Measurements from ENCODE around the gene POLD3. TPM values are rescaled to one million over a fixed set of nuclear protein-coding genes. Genes with fewer than 3 reads are reported as not detected.

POLD3 gene
- total RNA-seq, 3 donors from 2014 or later (not counting 1 experiment from before 2014, with no cell fraction given), result 9.4 to 10.6 (median 9.6) TPM

DNA sequence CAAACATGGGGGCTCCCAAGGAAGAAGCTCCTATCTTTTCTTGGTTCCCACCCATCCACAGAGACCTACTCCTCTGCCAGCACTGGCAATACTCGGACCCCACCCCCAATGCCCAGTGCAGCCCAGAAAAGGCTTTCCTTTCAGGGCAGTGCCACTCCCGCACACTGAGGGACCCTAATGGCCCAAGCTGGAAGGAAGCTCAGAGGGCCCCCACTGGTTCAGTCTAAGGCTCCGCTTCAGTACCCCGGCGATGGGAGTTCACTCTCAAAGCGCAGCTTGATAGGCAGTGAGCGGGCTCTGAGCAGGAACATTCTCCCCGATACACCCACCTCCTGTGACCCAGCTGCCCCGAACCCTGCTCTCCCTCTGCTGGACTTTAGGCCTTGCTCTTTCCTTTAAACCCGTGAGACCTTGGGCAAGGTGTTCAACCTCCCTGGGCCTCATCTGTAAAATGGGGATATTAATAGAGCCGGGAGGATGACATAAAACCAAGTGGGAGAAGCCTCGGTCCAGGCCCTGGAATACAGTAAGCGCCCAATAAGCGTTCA lies 90.4 kb downstream of the POLD3 start:
- Histone ChIP-seq H3K9me3 (ENCODE audit: control insufficient read depth, insufficient read depth, low read length) (no peaks in the 10 kb centered on the region), H3K4me1 (ENCODE audit: control insufficient read depth, insufficient read depth, low read length) (peaks cover 3% of the 10 kb centered on the region), H3K27ac (ENCODE audit: low read length) (no peak overlapping the region), H3K36me3 (ENCODE audit: control insufficient read depth, insufficient read depth, low read length) (no peaks in the 10 kb centered on the region), H3K27me3 (ENCODE audit: control insufficient read depth, insufficient read depth, low read length) (peaks cover 14% of the 10 kb centered on the region), H3K4me3 (ENCODE audit: low read length) (no peak overlapping the region)
- Mint-ChIP-seq H3K9me3 (no peaks in the 10 kb centered on the region), H3K36me3 (no peaks in the 10 kb centered on the region), H3K27ac (no peak overlapping the region), H3K27me3 (ENCODE audit: low read depth in 2 of 2) (peaks cover 24 to 26% of the 10 kb centered on the region in 2 donors), H3K4me3 (no peak overlapping the region), H3K4me1 (no peaks in the 10 kb centered on the region)
- 92% methylated on average over 14 of the region's 14 CpGs for WGBS (ENCODE audit: insufficient coverage)
- no peak for TF ChIP-seq CTCF (IDR thresholded peaks at IDR 0.05)
- no peak for ATAC-seq
- no peak for DNase-seq
- intact Hi-C loops (cut with micrococcal nuclease), result no loop called here

- H3K9me3 Mint-ChIP-seq, result no peaks in the 10 kb centered on the region
- TF ChIP-seq CTCF (IDR thresholded peaks at IDR 0.05), result no peak
- no peak overlapping the region for H3K4me3 Mint-ChIP-seq
- Histone ChIP-seq H3K9me3 (ENCODE audit: control insufficient read depth, insufficient read depth, low read length) (no peaks in the 10 kb centered on the region), H3K27me3 (ENCODE audit: control insufficient read depth, insufficient read depth, low read length) (peaks cover 14% of the 10 kb centered on the region), H3K4me1 (ENCODE audit: control insufficient read depth, insufficient read depth, low read length) (peaks cover 3% of the 10 kb centered on the region), H3K27ac (ENCODE audit: low read length) (no peak overlapping the region), H3K36me3 (ENCODE audit: control insufficient read depth, insufficient read depth, low read length) (no peaks in the 10 kb centered on the region), H3K4me3 (ENCODE audit: low read length) (no peak overlapping the region)
- H3K27ac Mint-ChIP-seq, result no peak overlapping the region
- peak in 2 of 3 donors; percentile 34 to 53 for ATAC-seq
- WGBS (ENCODE audit: insufficient coverage), result 6% methylated on average over 59 of the region's 59 CpGs
- no peaks in the 10 kb centered on the region for H3K4me1 Mint-ChIP-seq
- H3K27me3 Mint-ChIP-seq (ENCODE audit: low read depth in 2 of 2), result peaks cover 24 to 26% of the 10 kb centered on the region in 2 donors
- intact Hi-C loops (cut with micrococcal nuclease), result no loop called here
- DNase-seq, result no peak
- no peaks in the 10 kb centered on the region for H3K36me3 Mint-ChIP-seq
These were observed 91.0 kb downstream of the POLD3 start for GRCh38 chr11:74683279-74683871.

DNA sequence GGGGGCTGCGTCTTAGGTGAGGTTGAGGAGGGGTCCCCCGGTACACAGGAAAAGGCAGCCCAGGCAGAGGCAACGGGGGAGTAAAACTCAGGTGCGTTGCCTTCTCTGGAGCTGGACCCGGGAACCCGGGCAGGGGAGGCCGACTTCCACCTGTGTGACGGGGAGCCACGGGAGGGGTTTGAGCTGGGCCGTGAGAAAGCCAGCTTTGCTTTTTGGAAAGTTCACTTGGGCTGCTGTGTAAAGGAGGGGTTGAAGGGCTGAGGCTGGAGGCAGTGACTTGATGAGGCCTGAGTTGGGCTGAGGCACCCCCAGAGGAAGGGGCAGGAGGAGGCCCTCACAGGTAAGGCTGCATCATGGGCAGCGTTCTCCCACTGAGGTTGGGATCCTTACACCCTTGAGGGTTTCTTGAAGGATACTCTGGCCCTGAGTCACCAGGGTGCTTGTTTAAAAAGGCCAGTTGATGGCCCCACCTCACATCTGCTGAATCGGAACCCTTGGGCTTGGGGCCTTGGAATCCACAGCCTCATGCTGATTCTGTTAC lies 91.6 kb downstream of the POLD3 start:
- Mint-ChIP-seq H3K36me3 (no peaks in the 10 kb centered on the region), H3K4me1 (no peaks in the 10 kb centered on the region), H3K4me3 (no peak overlapping the region), H3K27ac (no peak overlapping the region), H3K9me3 (no peaks in the 10 kb centered on the region), H3K27me3 (ENCODE audit: low read depth in 2 of 2) (peaks cover 24 to 26% of the 10 kb centered on the region in 2 donors)
- Histone ChIP-seq H3K27ac (ENCODE audit: low read length) (no peak overlapping the region), H3K36me3 (ENCODE audit: control insufficient read depth, insufficient read depth, low read length) (no peaks in the 10 kb centered on the region), H3K4me1 (ENCODE audit: control insufficient read depth, insufficient read depth, low read length) (peaks cover 3% of the 10 kb centered on the region), H3K27me3 (ENCODE audit: control insufficient read depth, insufficient read depth, low read length) (peaks cover 14% of the 10 kb centered on the region), H3K9me3 (ENCODE audit: control insufficient read depth, insufficient read depth, low read length) (no peaks in the 10 kb centered on the region), H3K4me3 (ENCODE audit: low read length) (no peak overlapping the region)
- 77% methylated on average over 12 of the region's 12 CpGs for WGBS (ENCODE audit: insufficient coverage)
- DNase-seq (no peak), ATAC-seq (no peak)
- no peak for TF ChIP-seq CTCF (IDR thresholded peaks at IDR 0.05)
- intact Hi-C loops (cut with micrococcal nuclease), result no loop called here
